ENCODE data around the gene MAML3.

DNA sequence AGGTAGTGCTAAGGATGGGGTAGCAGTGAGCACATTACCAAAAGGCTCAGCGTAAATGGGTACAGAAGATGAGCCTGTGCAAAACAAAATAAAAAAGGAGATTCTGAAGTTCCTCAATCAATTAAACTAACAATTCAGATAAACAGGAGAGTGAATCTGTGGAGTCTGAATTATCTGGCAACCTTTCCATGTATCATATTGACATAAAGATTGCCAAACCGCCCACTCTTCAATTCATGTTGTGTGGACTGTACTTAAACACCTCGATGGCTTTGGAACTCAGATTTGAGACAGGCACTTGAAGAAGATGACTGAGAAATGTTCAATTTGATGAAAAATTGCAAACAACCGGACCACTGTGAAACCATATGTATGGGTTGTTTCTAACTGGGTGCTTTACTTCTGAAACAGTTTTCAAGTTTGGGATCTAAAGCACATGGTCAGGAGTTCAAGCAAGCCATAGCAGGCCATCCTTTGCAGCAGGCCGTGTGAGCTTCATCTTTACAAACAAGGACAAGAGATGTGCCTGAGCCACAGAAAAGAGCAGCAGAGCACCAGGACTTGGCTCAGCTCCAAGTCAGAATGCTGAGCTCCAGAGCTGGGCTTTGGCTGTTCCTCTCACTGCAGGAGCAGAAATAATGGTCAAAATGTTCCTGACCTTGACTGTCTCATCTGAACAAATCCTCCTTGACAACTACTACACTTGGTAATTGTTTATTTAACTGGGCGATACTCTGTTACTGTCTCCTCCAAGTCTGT lies 380.2 kb downstream of the MAML3 start:
- no peak for TF ChIP-seq CTCF (optimal IDR thresholded peaks at IDR 0.05 in 1 of 3, IDR thresholded peaks at IDR 0.05 in 1 of 3, conservative IDR thresholded peaks at IDR 0.05 in 1 of 3; ENCODE audit: extremely low read depth in 1 of 3, insufficient read depth in 2 of 3, low read length in 3 of 3)
- no peak for TF ChIP-seq EZH2 (IDR thresholded peaks at IDR 0.05; ENCODE audit: low read length)
